ENCODE results near the gene MAN1C1.

DNA sequence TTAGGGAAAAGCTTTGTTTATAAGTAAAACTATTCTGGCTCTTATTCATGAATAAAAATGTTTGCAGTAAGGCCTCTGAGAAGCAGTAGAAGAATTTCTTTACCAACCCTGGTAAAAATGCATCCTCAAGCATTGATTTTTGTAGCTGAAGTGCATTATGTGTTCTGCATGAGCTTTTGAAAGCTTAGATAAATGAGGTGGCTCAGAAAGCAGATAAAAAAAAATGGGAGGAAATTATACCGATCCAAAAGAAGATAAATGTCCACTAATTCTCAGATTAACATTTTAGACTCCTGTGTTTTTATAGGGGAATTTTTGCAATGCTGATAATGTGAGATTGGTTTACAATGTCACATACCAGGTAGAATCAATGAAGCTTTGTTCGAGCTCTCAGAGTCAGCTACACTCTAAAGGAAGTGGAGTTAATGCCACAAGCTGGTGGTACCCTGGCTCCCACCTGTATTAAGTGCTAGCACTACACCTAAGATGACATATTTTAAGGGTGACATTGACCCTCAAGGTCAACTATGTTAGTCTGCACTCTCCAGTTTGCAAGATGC is 97.9 kb downstream of the MAN1C1 start:
- TF ChIP-seq CTCF (IDR thresholded peaks at IDR 0.05) = no peak
- TF ChIP-seq MAX (CRISPR knock-in tag; IDR thresholded peaks at IDR 0.05) = no peak
- TF ChIP-seq, protein P1, sequence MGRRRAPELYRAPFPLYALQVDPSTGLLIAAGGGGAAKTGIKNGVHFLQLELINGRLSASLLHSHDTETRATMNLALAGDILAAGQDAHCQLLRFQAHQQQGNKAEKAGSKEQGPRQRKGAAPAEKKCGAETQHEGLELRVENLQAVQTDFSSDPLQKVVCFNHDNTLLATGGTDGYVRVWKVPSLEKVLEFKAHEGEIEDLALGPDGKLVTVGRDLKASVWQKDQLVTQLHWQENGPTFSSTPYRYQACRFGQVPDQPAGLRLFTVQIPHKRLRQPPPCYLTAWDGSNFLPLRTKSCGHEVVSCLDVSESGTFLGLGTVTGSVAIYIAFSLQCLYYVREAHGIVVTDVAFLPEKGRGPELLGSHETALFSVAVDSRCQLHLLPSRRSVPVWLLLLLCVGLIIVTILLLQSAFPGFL (CRISPR knock-in tag; IDR thresholded peaks at IDR 0.05; ENCODE audit: borderline replicate concordance) = no peak
- TF ChIP-seq ZNF512 (CRISPR knock-in tag; IDR thresholded peaks at IDR 0.05; ENCODE audit: borderline replicate concordance) = no peak
- TF ChIP-seq AR (CRISPR knock-in tag; IDR thresholded peaks at IDR 0.05) = no peak
- TF ChIP-seq ZNF138 (CRISPR knock-in tag; conservative IDR thresholded peaks at IDR 0.05) = no peak
- no peak for TF ChIP-seq JUN (CRISPR knock-in tag; IDR thresholded peaks at IDR 0.05)
- TF ChIP-seq ELF4 (CRISPR knock-in tag; IDR thresholded peaks at IDR 0.05; ENCODE audit: low read depth) = no peak

Data from WTC11 (cell line).